Measurements from ENCODE around the gene MB.
"Not testable (repeated sequence)": the region's sequence is repeated elsewhere in the genome, so short reads cannot be mapped to it uniquely, and the experiment has no call there.

GRCh38 chr22:35666699-35667098 lies 49.6 kb upstream of the MB start:
- TF ChIP-seq CTCF, POLR2A, EP300, POLR2AphosphoS5 (IDR thresholded peaks at IDR 0.05): not testable (repeated sequence)
